NCI-H187 treated with DMSO at 0.1 percent for 48 hours (cell line): Measurements from ENCODE around the gene PGS1.
"Not testable (repeated sequence)": the region's sequence is repeated elsewhere in the genome, so short reads cannot be mapped to it uniquely, and the experiment has no call there.

ENCODE experiments used
- DNase-seq: peaks from one replicate; lab custom pipeline; 2025; lab: John Stamatoyannopoulos, UW

The PGS1 gene

GRCh38 chr17:78448356-78448993 is 70.0 kb downstream of the PGS1 start:
- no peak for DNase-seq

DNA sequence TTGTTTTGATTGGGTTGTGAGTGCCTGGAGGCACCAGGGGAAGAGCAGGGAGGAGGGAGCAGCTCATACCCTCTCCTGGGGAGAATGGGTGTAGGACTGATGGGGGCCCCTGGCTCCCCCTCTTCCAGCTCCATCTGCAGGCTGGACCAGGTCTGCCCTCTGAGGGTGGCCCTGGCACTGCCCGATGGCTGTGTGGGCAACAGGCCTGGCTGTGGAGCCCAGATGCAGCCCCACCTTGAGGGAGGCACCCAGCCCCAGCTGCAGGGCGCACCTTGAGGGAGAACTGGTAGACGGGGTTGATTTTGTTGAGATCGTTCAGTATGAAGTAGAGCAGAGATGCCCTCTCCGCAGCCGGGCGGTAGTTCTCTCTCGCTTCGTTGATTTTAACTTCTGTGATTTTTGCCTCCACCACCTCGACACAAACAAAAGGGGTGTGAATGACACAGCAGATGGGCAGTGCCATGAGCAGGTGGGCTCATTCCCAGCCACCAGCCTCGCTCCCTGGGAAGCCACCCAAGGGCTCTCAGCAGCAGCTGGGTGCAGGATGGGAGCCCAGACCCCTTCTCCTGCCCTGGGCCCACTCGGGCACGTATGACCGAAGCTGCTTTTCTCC is 71.6 kb downstream of the PGS1 start:
- no peak for DNase-seq

DNA sequence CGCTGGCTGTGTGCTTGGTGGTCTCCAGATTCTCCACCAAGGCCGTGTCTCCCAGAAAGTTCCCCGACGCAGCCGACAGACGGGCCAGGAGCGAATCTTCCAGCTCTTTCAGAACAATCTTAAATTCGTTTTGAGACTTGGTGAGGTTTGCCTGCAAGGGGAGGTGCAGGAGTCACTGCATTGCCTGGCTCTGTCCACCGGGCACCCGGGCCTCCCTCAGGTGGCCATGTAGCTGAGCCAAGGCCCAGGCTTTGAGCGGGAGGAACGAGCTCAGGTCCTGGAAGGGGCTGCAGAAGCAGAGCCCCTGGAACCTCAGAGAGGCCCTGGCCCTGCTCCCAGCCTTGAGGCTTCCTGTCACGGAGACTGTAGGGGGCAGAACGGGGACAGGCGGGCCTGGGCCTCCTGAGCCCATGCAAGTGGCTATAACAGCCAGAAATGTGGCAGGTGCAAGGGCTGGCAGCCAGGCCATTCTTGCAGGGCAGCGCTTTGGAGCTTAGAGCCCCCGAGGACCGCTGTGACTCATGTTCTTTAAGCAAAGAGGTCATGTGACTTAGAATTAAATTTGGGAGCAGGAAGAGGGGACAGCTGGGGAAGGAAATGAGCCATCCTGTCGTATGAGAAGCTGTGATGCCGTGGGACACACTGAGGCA is 72.4 kb downstream of the PGS1 start:
- DNase-seq = no peak

DNA sequence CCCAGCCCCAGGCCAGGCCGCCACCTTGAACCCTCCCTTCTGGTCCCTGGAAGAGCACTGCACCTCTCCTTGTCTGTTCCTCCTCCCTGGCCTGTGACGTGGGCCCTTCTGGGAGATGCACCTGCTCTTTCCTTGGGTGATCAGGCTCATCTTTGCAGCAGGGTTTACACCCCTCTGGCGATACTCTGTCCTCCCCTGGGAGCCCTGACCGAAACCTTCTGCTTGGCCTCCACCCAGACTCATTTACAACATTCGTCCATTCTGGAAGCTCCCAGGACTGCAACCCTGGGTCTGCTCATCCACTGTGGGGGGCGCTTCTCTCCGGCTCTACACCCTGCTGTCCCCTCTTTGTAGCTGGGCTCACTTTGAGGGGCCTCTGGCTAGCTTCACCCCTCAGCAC is 73.3 kb downstream of the PGS1 start:
- no peak for DNase-seq

- DNase-seq = no peak
Observed at GRCh38 chr17:78454346-78454745, 75.9 kb downstream of the PGS1 start.

- no peak for DNase-seq
Observed at GRCh38 chr17:78458091-78458490, 79.6 kb downstream of the PGS1 start.

GRCh38 chr17:78458736-78459335 is 80.4 kb downstream of the PGS1 start:
- DNase-seq = no peak

DNA sequence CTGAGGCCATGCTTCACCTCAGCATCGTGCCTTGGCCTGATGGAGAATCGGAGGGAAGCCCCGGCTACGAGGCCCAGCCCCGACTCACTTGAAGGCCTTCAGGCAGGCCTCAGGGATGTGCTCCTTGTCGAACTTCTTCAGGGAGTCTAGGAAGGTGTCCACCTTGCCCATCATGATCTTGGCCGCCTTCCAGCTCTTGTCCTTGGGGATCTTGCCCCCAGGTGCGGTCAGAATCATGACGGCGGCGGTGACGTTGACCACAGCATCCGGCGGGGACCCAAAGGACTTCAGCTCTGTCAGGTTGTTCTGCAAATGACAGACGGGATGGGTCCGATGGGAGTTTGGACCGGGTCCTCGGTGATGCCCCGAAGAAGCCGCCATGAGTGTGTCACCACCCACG is 81.2 kb downstream of the PGS1 start:
- no peak for DNase-seq

- no peak for DNase-seq
Observed at GRCh38 chr17:78460176-78460675, 81.8 kb downstream of the PGS1 start.

- DNase-seq = no peak
Observed at GRCh38 chr17:78460951-78461798, 82.7 kb downstream of the PGS1 start.

GRCh38 chr17:78461799-78462053 is 83.3 kb downstream of the PGS1 start:
- no peak for DNase-seq

DNA sequence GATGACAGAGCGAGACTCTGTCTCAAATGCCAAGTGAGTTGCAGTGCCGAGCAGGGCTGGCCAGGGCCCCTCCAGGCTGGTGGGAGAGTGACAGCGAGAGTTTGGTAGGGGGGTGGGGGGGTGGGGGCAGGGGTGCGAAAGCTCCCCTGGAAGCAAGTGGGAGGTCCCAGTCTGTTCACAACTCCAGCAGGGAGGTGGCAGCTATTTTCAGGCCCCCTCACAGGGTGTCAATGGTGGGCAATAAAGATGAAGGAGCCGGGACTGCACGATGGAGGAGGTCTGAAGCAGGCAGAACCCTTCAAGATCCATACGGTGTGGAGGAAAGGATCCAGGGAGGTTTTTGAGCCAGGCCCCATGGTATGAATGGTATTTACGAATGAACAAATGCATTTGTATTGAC is 83.7 kb downstream of the PGS1 start:
- DNase-seq = no peak

GRCh38 chr17:78466109-78466785 is 87.8 kb downstream of the PGS1 start:
- not testable (repeated sequence) for DNase-seq

DNA sequence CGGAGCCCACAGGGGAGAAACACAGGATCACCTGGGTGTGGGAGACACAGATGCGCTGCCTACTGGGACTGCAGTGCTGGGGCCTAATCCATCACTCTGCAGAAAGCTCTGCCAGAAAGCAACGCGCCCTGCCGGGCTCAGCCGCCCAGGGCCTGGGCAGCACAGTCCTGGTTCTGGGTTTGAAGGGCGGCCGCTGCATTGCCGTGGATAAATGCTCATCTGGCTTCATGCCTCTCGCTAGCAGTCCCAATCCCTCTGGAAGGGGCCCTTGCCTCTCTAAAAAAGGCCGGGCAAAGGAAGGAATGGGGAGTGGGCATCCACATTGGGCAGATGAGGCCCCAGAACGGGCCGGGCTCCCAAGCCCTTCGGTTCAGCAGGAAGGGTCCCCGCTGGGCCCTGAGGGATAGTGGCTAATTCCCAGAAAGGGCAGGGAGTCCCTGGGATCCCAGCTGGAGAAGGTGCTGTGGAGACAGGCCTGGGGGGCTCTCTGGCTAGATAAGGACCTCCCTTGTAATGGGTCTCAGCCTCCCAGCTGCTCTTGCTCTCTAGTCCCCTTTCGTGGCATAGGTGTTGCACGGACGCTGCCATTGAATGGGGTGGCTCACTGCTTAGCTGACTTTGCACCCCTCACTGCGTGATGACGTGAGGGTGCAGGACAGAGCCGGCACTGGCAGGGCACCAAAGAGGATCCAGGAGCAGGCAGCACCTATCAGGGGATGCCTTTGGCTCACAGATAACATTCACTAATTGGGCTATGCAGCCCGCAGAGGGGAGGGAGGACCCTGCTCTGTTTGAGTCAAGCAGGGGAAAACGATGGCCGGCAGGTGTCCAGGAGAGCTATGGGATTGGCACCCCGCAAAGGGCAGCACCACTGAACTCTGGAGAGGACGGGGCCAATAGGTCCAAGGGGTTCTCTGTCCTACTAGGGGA is 88.6 kb downstream of the PGS1 start:
- no peak for DNase-seq

DNA sequence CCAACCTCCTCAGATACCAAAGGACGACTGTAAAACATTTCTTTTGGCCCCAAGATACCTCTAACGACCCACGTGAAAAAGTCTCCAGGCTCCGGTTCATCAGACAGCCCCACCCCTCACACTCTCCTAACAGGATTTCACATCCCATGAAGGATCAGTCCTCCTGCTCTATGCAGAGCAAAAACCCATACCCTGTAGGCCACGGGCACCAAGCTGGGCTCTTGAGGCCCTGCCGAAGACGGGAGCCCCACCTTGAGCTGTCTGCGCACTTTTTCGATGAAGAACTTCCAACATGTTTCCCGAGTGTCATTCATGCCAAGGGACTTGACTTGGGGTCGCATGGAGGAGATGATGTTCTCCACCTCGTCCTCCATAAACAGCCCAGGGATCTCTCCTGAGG is 89.9 kb downstream of the PGS1 start:
- DNase-seq = no peak

GRCh38 chr17:78469443-78469842 is 91.0 kb downstream of the PGS1 start:
- DNase-seq = no peak

DNA sequence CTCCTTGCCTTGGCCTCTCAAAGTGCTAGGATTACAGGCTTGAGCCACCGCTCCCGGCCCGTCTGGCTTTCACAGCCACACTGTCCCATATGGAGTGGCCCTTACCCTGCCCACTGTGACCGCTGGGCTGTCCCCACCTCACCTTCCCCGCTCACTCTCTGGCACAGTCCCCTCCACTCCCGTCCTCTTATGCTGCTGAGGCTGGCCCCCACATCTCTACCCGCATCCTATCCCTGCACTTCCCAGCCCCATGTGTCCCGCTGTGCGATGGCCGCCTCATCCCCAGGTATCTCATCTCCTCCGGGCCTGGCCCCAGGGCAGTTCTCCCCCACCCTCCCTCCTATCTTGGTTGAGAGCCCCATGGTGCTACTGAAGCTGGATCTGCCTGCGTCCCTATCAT is 93.2 kb downstream of the PGS1 start:
- DNase-seq = no peak

GRCh38 chr17:78472035-78472905 is 93.8 kb downstream of the PGS1 start:
- no peak for DNase-seq

DNA sequence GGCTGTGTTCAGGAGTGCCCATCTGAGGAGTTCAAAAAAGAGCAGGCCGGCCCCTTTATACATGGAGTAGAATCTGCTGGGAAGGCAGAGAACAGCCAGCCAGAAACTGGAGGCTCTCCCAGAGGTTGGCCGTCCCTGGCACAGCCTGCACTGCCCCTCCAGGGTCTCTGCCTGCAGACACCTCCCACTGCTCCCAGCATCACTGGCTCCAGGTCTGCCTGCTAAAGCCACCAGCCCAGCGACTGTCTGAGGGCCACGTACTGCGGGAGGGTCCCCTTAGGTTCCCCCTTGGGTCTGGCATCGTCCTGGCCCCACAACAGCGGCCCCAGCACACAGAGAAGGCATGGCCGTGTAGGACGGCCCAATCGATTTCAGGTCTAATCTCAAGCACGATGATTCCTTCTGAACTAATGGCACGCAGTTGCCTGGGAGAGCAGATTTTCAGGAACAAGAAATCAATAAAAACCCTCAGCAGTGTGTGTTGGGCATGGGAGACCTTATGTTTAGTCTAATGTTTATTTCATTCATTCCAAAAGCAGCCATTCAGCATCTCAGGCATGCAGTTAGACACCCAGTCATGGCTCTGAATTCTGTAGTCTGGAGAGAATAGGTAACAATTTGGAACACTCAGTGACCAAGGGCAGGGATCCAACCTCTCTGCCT is 95.6 kb downstream of the PGS1 start:
- DNase-seq = no peak
